Activated CD8-positive, alpha-beta memory T cell treated with anti-CD3 and anti-CD28 coated beads, Interleukin-2, amount 50 U/mL, for 1 hour (primary cell): ENCODE measurements around the gene PRKG1.

Experiments used
- DNase-seq: peaks from one replicate; pipeline ENCODE4 v3.0.0-alpha.2; 2020; ENCODE audit errors: extremely low read depth

The PRKG1 gene

DNA sequence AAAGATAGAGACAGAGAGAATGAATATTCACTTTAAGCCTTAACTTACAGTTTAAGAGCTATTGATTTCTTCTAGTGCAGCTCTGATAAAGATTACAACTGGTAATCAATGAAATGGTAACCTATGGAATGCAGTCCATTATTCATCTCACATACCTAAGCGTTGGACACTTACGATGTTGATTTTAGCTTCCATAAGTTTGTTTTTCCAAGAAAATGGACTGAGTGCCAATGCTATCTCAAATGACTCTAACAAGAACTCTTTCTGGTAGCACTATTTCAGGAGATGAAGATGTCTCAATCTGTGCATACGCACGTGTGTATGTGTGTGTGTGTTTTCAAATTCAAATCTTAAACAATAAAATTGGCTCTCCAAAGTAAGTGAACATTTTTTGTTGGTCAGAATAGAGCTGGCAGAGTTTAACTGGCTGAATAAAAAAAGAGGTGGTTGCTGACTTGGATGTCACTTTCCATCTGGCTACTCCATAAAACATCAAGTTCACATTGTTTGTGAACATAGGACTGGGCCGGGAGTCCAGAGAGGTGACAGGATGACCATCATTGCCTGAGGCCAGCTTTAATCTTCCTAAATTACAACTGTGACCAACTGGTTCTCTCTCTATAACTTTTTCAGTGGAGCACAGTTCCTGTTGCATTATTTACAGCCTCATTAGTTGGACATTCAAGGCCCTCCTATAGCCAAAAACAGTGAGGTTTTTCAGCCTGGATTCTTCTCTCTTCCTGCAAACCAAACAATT is 732.0 kb downstream of the PRKG1 start:
- DNase-seq = no peak

DNA sequence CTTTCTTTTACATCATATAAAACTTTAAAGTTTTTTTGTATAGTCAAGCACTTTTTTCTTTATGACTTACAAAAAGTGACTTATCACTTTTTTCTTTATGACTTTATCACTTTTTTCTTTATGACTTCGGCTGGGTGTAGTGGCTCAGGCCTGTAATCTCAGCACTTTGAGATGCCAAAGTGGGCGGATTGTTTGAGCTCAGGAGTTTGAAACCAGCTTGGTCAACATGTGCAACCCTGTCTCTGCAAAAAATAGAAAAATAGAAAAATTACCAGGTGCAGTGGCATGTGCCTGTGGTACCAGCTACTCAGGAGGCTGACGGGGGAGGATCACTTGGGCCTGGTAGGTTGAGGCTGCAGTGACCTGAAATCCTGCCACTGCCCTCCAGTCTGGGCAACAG is 733.9 kb downstream of the PRKG1 start:
- DNase-seq = no peak

DNA sequence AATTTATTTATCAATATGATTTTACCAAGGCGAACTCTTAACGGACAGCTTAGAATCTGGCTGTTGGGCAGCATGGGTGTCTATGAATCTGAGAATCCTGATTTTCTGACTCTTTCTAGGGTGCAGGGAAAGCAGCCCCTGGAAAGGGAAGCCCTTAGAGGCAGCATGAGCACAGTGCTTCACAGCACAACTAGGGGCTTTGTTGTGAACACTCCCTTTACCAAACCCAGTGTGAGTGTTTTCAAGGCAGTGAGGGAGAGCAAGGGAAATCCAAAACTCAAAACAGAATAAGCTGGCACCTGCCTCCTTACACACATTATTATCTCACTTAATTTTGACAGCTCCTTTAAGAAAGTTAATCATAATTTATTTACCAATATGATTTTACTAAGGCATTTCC is 741.4 kb downstream of the PRKG1 start:
- no peak for DNase-seq

DNA sequence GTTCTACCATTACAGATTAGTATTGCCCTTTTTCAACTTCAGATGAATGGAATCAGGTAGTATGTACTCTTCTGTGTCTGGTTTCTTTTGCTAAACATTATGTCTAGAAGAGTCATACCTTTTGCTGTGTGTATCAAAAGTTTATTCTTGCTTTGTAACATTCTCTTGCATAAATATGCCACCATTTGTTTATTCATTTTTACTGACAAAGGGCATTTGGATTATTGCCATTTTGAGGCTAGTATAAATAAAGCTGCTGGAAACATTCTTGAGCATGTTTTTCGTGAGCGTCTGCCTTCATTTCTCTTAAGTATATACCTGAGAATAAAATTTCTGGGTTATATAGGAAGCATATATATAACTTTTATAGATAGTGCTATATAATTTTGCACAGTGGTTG is 746.8 kb downstream of the PRKG1 start:
- no peak for DNase-seq

DNA sequence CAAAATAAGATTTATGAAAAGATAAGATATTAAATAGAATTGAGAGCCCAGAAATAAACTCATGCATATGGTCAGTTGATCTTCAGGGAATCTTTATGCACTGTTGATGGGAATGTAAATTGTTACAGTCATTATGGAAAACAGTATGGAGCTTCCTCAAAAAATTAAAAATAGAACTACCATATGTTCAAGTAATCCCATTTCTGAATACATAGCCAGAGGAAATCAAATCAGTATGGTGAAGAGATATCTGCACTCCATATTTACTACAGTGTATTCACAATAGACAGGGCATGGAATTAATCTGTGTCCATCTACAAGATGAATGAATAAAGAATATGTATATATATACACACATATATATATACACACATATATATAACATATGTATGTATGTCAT is 747.5 kb downstream of the PRKG1 start:
- DNase-seq = no peak

DNA sequence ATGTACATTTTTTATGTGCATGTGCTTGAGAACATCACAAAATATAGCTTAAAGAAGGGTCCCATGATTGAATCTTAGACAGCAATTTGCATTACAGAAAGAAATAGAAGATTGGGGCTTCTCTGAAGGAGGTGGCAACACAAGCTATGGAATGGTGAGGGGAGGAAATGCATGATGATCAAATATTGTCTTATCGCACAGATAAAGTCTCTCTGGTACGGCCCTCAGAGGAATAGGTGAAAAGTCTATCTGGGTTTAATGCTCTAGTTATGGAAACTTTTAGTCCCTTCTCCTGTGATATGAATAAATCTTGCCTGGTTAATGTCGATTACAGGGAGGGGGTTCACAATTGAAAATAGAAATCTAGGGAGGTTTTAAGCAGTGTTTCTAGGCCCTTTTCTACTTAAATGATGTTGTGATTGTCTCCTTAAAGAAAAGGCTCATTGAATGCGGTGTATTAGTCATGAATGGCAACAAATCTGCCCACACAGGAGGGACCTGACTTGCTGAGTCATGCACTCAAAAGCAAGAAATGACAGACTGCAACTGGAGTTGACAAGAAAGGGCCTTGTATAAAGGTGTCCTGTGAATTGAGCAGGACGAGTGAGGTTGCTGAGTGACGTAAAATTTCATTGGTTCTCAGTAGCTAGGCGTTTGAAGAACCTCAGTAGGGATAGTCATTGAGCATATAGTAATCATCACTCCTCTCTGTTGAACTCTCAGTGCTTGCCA is 758.5 kb downstream of the PRKG1 start:
- no peak for DNase-seq

- no peak for DNase-seq
These were observed 760.3 kb downstream of the PRKG1 start for GRCh38 chr10:51834548-51834947.

GRCh38 chr10:51838471-51838870 is 764.2 kb downstream of the PRKG1 start:
- no peak for DNase-seq

DNA sequence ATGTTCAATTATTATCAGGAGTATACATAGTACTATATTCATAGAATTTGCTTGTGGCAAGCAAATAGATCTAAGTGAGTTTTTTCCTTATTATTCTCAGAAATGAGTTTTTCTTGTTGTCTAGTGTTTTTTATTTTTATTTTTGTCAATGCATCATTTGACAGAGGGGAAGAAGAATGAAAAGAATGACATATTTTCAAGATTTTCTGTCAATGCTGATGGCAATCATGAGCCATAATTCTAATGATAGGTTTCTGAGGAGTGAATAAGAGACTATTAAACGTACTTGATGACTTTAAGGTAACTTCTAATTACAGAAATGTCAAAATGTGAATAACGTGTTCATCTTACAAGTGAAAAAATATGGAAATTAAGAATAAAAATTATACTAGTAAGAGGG is 769.7 kb downstream of the PRKG1 start:
- no peak for DNase-seq

- DNase-seq = no peak
These were observed 772.7 kb downstream of the PRKG1 start for GRCh38 chr10:51846856-51847506.

GRCh38 chr10:51852297-51852696 is 778.0 kb downstream of the PRKG1 start:
- DNase-seq = no peak

DNA sequence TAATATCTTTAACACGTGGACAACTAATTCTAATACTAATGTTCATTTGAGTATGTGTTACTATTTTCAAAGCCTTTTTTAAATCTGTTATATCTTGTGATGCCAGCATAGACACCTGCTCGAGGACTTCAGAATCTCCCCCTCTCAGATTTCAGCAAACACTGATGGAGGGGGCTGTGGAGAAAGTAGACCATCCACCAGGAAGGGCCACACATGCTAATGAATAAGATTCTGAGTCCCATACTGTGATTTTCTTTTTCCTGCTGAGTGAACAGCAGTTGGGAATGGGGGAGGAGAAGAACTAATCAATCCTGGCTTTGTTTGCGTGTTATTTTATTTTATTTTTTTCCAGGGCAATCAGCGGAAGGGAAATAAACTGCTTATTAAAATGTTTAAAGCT is 783.0 kb downstream of the PRKG1 start:
- DNase-seq = no peak

- no peak for DNase-seq
These were observed 786.0 kb downstream of the PRKG1 start for GRCh38 chr10:51860257-51860656.

DNA sequence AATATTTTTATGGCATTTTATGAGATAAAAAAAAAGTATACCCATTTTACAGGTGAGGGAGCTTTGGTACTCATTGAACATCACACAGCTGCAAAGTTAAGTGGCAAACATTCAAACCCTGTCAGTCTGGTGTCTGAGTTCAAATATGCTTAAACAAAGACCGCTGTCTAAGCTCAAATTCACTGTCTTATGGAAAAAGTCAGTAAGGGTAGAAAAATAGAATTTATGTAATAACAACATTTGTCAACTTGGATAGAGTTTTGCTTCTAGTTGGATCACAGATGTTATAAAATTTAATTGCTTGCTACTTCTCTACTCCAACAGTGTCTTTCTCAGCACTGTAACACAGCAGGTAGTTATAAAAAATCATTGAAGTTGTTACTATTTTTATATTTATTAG is 786.8 kb downstream of the PRKG1 start:
- DNase-seq = no peak

GRCh38 chr10:51861731-51862130 is 787.4 kb downstream of the PRKG1 start:
- no peak for DNase-seq

DNA sequence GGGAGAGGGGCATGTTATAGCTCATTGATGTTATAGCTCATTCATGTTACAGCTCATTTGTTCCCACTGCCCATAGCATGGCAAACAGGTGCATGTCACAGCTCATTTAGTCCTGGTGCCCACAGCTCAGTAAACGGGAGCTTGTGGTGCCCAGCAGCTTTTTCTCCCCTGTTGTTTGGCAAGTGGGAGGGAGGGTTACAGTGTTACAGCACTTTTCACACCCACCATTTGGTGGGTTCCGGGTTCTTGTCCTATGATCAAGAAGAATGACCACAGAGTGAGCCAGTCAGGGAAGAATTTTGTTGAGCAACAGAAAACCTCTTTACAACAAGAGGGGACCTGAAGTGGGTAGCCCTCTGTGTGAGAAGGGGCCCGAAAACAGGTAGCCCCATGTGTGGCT is 787.9 kb downstream of the PRKG1 start:
- DNase-seq = no peak

- DNase-seq = no peak
These were observed 793.7 kb downstream of the PRKG1 start for GRCh38 chr10:51867956-51868355.

GRCh38 chr10:51874131-51874530 is 799.8 kb downstream of the PRKG1 start:
- no peak for DNase-seq

DNA sequence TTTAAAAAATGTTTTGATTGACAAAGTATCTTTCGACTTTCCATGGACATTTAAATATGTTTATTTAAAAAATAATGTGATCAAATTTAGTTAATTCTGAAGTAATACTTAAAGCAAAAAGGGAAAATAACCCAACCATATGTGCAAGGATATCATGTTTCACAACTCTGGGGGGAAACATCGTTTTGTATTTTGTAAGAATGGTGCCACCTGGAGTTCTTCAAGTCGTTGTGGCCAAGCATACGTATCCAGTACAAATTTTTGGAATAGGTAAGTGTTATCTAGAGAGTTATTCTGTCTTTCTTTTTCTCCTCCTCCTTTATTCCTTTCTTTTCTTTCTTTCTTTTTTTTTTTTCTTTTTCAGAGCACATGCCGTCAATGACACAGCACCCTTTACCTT is 801.3 kb downstream of the PRKG1 start:
- no peak for DNase-seq

GRCh38 chr10:51876503-51876902 is 802.2 kb downstream of the PRKG1 start:
- DNase-seq = no peak

DNA sequence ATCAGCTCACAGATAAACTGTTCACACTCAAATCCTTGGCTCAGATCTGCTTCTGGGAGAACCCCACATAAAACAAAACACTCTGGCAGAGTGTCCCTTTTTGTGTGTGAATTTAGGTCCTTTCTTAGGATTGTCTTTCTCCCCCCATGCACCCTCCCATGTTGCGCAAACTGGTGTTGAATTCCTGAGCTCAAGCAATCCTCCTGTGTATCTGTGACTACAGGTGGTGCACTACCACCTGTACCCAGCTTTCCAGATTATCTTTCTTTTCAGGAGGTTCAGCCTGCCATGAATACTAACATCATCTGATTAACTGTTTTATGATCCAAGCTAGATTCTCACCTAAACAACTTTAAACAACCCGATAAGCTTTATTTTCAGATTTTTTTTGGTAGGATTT is 802.7 kb downstream of the PRKG1 start:
- DNase-seq = no peak

GRCh38 chr10:51877636-51878035 is 803.3 kb downstream of the PRKG1 start:
- no peak for DNase-seq

GRCh38 chr10:51878695-51879094 is 804.4 kb downstream of the PRKG1 start:
- DNase-seq = no peak
